Osteoblast (primary cell): ENCODE results near the gene YIPF5. TPM values are rescaled to one million over a fixed set of nuclear protein-coding genes. Genes with fewer than 3 reads are reported as not detected.

Experiments used
- DNase-seq: peaks from one replicate; pipeline ENCODE4 v3.0.0; 2011; ENCODE audit warnings: low spot score, mixed read lengths; ENCODE audit not compliant: insufficient read length; ENCODE audit errors: missing footprints
- H2AFZ ChIP-seq: 2 replicates; pipeline ENCODE4 v1.6.0; 2011; ENCODE audit warnings: mild to moderate bottlenecking, low read length
- H3K27ac ChIP-seq: 2 replicates; pipeline ENCODE4 v1.5.1; 2011; ENCODE audit warnings: mild to moderate bottlenecking, low read depth, low read length, moderate library complexity
- H3K27me3 ChIP-seq: 2 replicates; pipeline ENCODE4 v1.6.0; 2012; ENCODE audit warnings: mild to moderate bottlenecking, control low read depth, inconsistent platforms, low read length, moderate library complexity; ENCODE audit not compliant: insufficient read depth
- H3K36me3 ChIP-seq: 2 replicates; pipeline ENCODE4 v1.5.1; 2011; ENCODE audit warnings: mild to moderate bottlenecking, low read length, control low read depth, moderate library complexity; ENCODE audit not compliant: insufficient read depth
- H3K4me1 ChIP-seq: 2 replicates; pipeline ENCODE4 v1.5.1; 2011; ENCODE audit warnings: mild to moderate bottlenecking, low read length, control low read depth, moderate library complexity; ENCODE audit not compliant: insufficient read depth
- H3K4me2 ChIP-seq: 2 replicates; pipeline ENCODE4 v1.6.0; 2011; ENCODE audit warnings: mild to moderate bottlenecking, low read length; ENCODE audit not compliant: insufficient read depth
- H3K4me3 ChIP-seq: fragments of 200-600 bp; sonication (generic); 3 replicates; pipeline ENCODE4 v1.5.1; 2012; ENCODE audit warnings: mild to moderate bottlenecking, low read length, inconsistent platforms; ENCODE audit not compliant: insufficient read depth
- H3K79me2 ChIP-seq: 2 replicates; pipeline ENCODE4 v1.6.0; 2012; ENCODE audit warnings: mild to moderate bottlenecking, low read length, control low read depth, inconsistent platforms; ENCODE audit not compliant: insufficient read depth
- H3K9me3 ChIP-seq: 2 replicates; pipeline ENCODE4 v1.5.1; 2011; ENCODE audit warnings: low read depth, low read length, control low read depth
- H4K20me1 ChIP-seq: 2 replicates; pipeline ENCODE4 v1.6.0; 2012; ENCODE audit warnings: mild to moderate bottlenecking, low read length, control low read depth; ENCODE audit not compliant: insufficient read depth
- CTCF ChIP-seq: IDR thresholded peaks from 2 replicates; pipeline ENCODE4 v1.5.1; 2011; ENCODE audit warnings: mild to moderate bottlenecking, low read depth, low read length, moderate library complexity; ENCODE audit errors: extremely low read depth
- total RNA-seq: library from RNA; depleted of rRNA; stranded (reverse); fragments of >200 nt; gene quantifications from 2 replicates; pipeline ENCODE4 v1.2.3, GENCODE V29; 2012

The YIPF5 gene
- total RNA-seq, 1 donor: 99.5 TPM

GRCh38 chr5:144135113-144135762, 35.2 kb downstream of the YIPF5 start:
- Histone ChIP-seq H3K9me3 (no peaks in the 10 kb centered on the region), H3K36me3 (no peaks in the 10 kb centered on the region), H4K20me1 (no peaks in the 10 kb centered on the region), H3K4me3 (no peak overlapping the region), H3K4me1 (peaks cover 14% of the 10 kb centered on the region), H3K27me3 (no peaks in the 10 kb centered on the region), H2AFZ (no peak overlapping the region), H3K4me2 (no peak overlapping the region), H3K27ac (no peak overlapping the region), H3K79me2 (no peaks in the 10 kb centered on the region)
- TF ChIP-seq CTCF: no peak
- DNase-seq: no peak

- H3K4me3 ChIP-seq: no peak overlapping the region
- no peaks in the 10 kb centered on the region for H3K27me3 ChIP-seq
- no peaks in the 10 kb centered on the region for H4K20me1 ChIP-seq
- H3K36me3 ChIP-seq: no peaks in the 10 kb centered on the region
- TF ChIP-seq CTCF: no peak
- DNase-seq: no peak
- H2AFZ ChIP-seq: no peak overlapping the region
- H3K4me1 ChIP-seq: peaks cover 6% of the 10 kb centered on the region
- H3K79me2 ChIP-seq: no peaks in the 10 kb centered on the region
- H3K9me3 ChIP-seq: no peaks in the 10 kb centered on the region
- H3K4me2 ChIP-seq: no peak overlapping the region
- no peak overlapping the region for H3K27ac ChIP-seq
Observed at GRCh38 chr5:144134194-144134826, 36.1 kb downstream of the YIPF5 start.

GRCh38 chr5:144133050-144133633, 37.3 kb downstream of the YIPF5 start:
- H3K4me1 ChIP-seq: no peaks in the 10 kb centered on the region
- H3K27ac ChIP-seq: no peak overlapping the region
- H4K20me1 ChIP-seq: no peaks in the 10 kb centered on the region
- no peaks in the 10 kb centered on the region for H3K9me3 ChIP-seq
- H3K27me3 ChIP-seq: no peaks in the 10 kb centered on the region
- no peak overlapping the region for H3K4me3 ChIP-seq
- no peaks in the 10 kb centered on the region for H3K36me3 ChIP-seq
- H3K79me2 ChIP-seq: no peaks in the 10 kb centered on the region
- no peak overlapping the region for H2AFZ ChIP-seq
- DNase-seq: no peak
- TF ChIP-seq CTCF: no peak
- no peak overlapping the region for H3K4me2 ChIP-seq

- Histone ChIP-seq H4K20me1 (no peaks in the 10 kb centered on the region), H2AFZ (no peak overlapping the region), H3K9me3 (no peaks in the 10 kb centered on the region), H3K4me1 (no peaks in the 10 kb centered on the region), H3K36me3 (no peaks in the 10 kb centered on the region), H3K27ac (no peak overlapping the region), H3K79me2 (no peaks in the 10 kb centered on the region), H3K4me2 (no peak overlapping the region), H3K4me3 (no peak overlapping the region), H3K27me3 (no peaks in the 10 kb centered on the region)
- no peak for TF ChIP-seq CTCF
- no peak for DNase-seq
Observed at GRCh38 chr5:144131261-144131660, 39.2 kb downstream of the YIPF5 start.
